A673 (cell line): Measurements from ENCODE around the gene ANKRD11.

ENCODE experiments used
- CTCF ChIP-seq: fragments of 300-800, 200-600 bp; sonication (generic); conservative IDR thresholded peaks from 2 replicates; pipeline ENCODE4 v1.5.1; 2017; ENCODE audit warnings: low read depth, mild to moderate bottlenecking, antibody characterized with exemption, low read length, moderate library complexity, mixed read lengths
- EZH2 ChIP-seq: fragments of 200-600 bp; sonication (generic); IDR thresholded peaks from 2 replicates; pipeline ENCODE4 v1.6.1; 2017; ENCODE audit warnings: borderline replicate concordance, low read depth, mild to moderate bottlenecking, mixed read lengths, antibody characterized with exemption, low read length; ENCODE audit not compliant: poor library complexity, severe bottlenecking

- no peak for TF ChIP-seq CTCF
- TF ChIP-seq EZH2, result no peak
Measured at GRCh38 chr16:89309438-89310122, 180.8 kb downstream of the ANKRD11 start.
